ENCODE results near the gene KRT25. TPM values are rescaled to one million over a fixed set of nuclear protein-coding genes. Genes with fewer than 3 reads are reported as not detected.
"Not testable (repeated sequence)": the region's sequence is repeated elsewhere in the genome, so short reads cannot be mapped to it uniquely, and the experiment has no call there.

The KRT25 gene
- total and polyA plus RNA-seq, 2 donors (not counting 3 experiments of a cell fraction or from before 2014, with no cell fraction given): not detected

- no peak overlapping the region for H3K4me2 ChIP-seq (ENCODE audit: insufficient read depth, low read length)
- FAIRE-seq: no peak
- TF ChIP-seq CTCF (IDR thresholded peaks at IDR 0.05; ENCODE audit: extremely low read depth in 1 of 2, insufficient read depth in 1 of 2, low read depth in 1 of 2, low read length in 2 of 2) (no peak), MYC (IDR thresholded peaks at IDR 0.05; ENCODE audit: low read depth, low read length) (no peak), POLR2A (IDR thresholded peaks at IDR 0.05; ENCODE audit: low read depth, low read length) (no peak), EZH2 (IDR thresholded peaks at IDR 0.05; ENCODE audit: borderline replicate concordance, low read depth, low read length, severe bottlenecking) (no peak), MAX (IDR thresholded peaks at IDR 0.05; ENCODE audit: insufficient read depth, insufficient read length) (no peak), GATA2 (IDR thresholded peaks at IDR 0.05; ENCODE audit: insufficient read depth, insufficient read length, low read depth, low read length) (no peak), FOS (IDR thresholded peaks at IDR 0.05; ENCODE audit: borderline replicate concordance, insufficient read depth, low read length) (no peak)
- no peaks in the 10 kb centered on the region for H3K36me3 ChIP-seq (ENCODE audit: control insufficient read depth in 2 of 2, extremely low read depth in 1 of 2, insufficient read depth in 2 of 2, low read length in 2 of 2)
- H3K9ac ChIP-seq (replicated peaks; ENCODE audit: extremely low read depth, insufficient read depth, low read length): no peak overlapping the region
- ChIA-PET POLR2A (no interaction called here), CTCF (interaction anchor here (1.4 kb wide), 1 partner anchor 15 kb away, joined by 4 read pairs; no protein-coding TSS in a partner anchor)
- BruUV-seq (replicated peaks): no TSS peak
- H3K79me2 ChIP-seq (ENCODE audit: control insufficient read depth, insufficient read depth, low read length): no peaks in the 10 kb centered on the region
- H3K9me1 ChIP-seq (replicated peaks; ENCODE audit: control insufficient read depth, extremely low read depth, insufficient read depth, low read length): no peaks in the 10 kb centered on the region
- no peaks in the 10 kb centered on the region for H3K4me1 ChIP-seq (ENCODE audit: control insufficient read depth, extremely low read depth, insufficient read depth, low read length)
- H4K20me1 ChIP-seq (replicated peaks; ENCODE audit: control insufficient read depth, extremely low read depth, insufficient read depth, low read length): no peaks in the 10 kb centered on the region
- DNase-seq (ENCODE audit: low read depth, low spot score): no peak
- H3K27me3 ChIP-seq (ENCODE audit: control insufficient read depth in 2 of 2, insufficient read depth in 2 of 2, low read length in 2 of 2): peaks cover 0 to 6% of the 10 kb centered on the region in 2 experiments
- H2AFZ ChIP-seq (ENCODE audit: low read depth, low read length): no peak overlapping the region
- no peaks in the 10 kb centered on the region for H3K9me3 ChIP-seq (replicated peaks; ENCODE audit: control insufficient read depth, insufficient read depth, low read length)
- H3K27ac ChIP-seq (ENCODE audit: insufficient read depth, low read depth, low read length): no peak overlapping the region
- dilution Hi-C loops (cut with MboI; ENCODE audit: extremely low pct_ligation_motif_present, low sequenced_read_pairs): no loop called here
- intact Hi-C loops (cut with micrococcal nuclease): no loop called here
- no peak overlapping the region for H3K4me3 ChIP-seq (replicated peaks in 1 of 3; ENCODE audit: insufficient read depth in 1 of 3, low read depth in 1 of 3, low read length in 3 of 3)
Observed at GRCh38 chr17:40750391-40750790, 4.7 kb downstream of the KRT25 start.

GRCh38 chr17:40748666-40749065, 6.5 kb downstream of the KRT25 start:
- H3K4me1 ChIP-seq (ENCODE audit: control insufficient read depth, extremely low read depth, insufficient read depth, low read length); POLR2A ChIA-PET; dilution Hi-C loops (cut with MboI; ENCODE audit: extremely low pct_ligation_motif_present, low sequenced_read_pairs); H3K9me1 ChIP-seq (replicated peaks; ENCODE audit: control insufficient read depth, extremely low read depth, insufficient read depth, low read length); H3K9ac ChIP-seq (replicated peaks; ENCODE audit: extremely low read depth, insufficient read depth, low read length); H3K27me3 ChIP-seq (ENCODE audit: control insufficient read depth in 2 of 2, insufficient read depth in 2 of 2, low read length in 2 of 2); BruUV-seq (replicated peaks); H2AFZ ChIP-seq (ENCODE audit: low read depth, low read length); FAIRE-seq; H3K4me2 ChIP-seq (ENCODE audit: insufficient read depth, low read length); H4K20me1 ChIP-seq (replicated peaks; ENCODE audit: control insufficient read depth, extremely low read depth, insufficient read depth, low read length); CTCF ChIA-PET; H3K9me3 ChIP-seq (replicated peaks; ENCODE audit: control insufficient read depth, insufficient read depth, low read length); H3K79me2 ChIP-seq (ENCODE audit: control insufficient read depth, insufficient read depth, low read length); H3K4me3 ChIP-seq (replicated peaks in 1 of 3; ENCODE audit: insufficient read depth in 1 of 3, low read depth in 1 of 3, low read length in 3 of 3); DNase-seq (ENCODE audit: low read depth, low spot score); H3K27ac ChIP-seq (ENCODE audit: insufficient read depth, low read depth, low read length); intact Hi-C loops (cut with micrococcal nuclease); H3K36me3 ChIP-seq (ENCODE audit: control insufficient read depth in 2 of 2, extremely low read depth in 1 of 2, insufficient read depth in 2 of 2, low read length in 2 of 2): not testable (repeated sequence)

Measured in endothelial cell of umbilical vein (primary cell).